Measurements from ENCODE around the gene KARS1.

DNA sequence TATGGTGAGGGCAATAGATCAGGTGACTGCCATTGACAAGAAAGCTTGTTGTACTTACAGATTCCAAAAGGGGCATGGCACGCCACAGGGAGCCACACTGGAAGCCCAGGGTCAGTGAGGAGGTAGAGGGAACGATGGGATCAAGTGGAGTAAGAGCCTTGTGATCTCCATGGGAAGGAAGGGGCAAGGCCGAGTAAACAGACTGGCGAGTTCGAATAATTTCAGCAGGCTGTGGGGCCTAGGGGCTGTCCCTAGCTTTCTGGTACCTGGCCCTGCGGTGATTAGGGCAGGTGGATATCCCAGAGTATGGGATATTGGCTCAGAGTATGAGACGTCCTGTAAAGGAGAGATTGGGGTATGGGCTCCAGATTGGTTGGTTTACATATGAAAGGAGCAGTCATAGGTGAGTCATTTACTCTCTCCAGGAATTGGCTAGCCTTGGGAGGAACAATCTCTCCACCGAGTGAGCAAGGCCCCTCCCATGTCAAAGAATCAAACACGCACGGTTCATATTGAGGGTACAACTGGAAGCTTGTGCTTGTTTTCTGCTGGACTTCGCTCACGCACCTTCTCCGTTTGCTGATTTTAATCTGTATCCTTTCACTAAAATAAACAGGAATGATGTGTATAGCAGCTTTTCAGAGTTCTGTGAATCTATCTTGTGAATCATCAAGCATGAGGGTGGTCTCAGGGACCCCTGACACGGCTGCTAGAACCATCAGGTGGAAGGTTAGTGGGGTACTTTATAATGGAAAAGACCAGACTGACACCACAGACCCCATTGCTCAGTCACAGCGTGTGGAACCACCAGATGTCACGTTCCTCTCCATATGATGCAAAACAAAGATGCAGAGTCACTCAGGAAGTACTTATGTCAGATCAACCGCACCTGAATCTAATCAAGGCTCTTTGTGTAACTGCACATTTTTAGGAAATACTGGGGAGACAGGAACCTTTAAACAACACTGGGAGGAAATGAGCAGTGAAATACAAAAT lies 53.3 kb downstream of the KARS1 start:
- TF ChIP-seq POLR2A (IDR thresholded peaks at IDR 0.05) = no peak
- TF ChIP-seq, protein P1, sequence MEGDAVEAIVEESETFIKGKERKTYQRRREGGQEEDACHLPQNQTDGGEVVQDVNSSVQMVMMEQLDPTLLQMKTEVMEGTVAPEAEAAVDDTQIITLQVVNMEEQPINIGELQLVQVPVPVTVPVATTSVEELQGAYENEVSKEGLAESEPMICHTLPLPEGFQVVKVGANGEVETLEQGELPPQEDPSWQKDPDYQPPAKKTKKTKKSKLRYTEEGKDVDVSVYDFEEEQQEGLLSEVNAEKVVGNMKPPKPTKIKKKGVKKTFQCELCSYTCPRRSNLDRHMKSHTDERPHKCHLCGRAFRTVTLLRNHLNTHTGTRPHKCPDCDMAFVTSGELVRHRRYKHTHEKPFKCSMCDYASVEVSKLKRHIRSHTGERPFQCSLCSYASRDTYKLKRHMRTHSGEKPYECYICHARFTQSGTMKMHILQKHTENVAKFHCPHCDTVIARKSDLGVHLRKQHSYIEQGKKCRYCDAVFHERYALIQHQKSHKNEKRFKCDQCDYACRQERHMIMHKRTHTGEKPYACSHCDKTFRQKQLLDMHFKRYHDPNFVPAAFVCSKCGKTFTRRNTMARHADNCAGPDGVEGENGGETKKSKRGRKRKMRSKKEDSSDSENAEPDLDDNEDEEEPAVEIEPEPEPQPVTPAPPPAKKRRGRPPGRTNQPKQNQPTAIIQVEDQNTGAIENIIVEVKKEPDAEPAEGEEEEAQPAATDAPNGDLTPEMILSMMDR (IDR thresholded peaks at IDR 0.05) = no peak
- TF ChIP-seq EP300 (IDR thresholded peaks at IDR 0.05) = no peak

Measured in ovary (tissue), 3 donors.